A172 (cell line): ENCODE data around the gene IGLON5. TPM values are rescaled to one million over a fixed set of nuclear protein-coding genes. Genes with fewer than 3 reads are reported as not detected.

Experiments
- DNase-seq: peaks from one replicate; pipeline ENCODE4 v3.0.0-alpha.2; 2015; ENCODE audit warnings: low spot score
- total RNA-seq: library from RNA; depleted of rRNA; stranded (reverse); fragments of >200 nt; shearing (Covaris generic); gene quantifications from 2 replicates; pipeline ENCODE4 v1.2.3, GENCODE V29; 2014

Gene IGLON5
- total RNA-seq, 1 experiment from 2014 or later = not detected

GRCh38 chr19:51317968-51318367, 6.5 kb downstream of the IGLON5 start:
- no peak for DNase-seq

- no peak for DNase-seq
Measured at GRCh38 chr19:51318687-51319648, 7.5 kb downstream of the IGLON5 start.

- no peak for DNase-seq
Measured at GRCh38 chr19:51319649-51320279, 8.3 kb downstream of the IGLON5 start.

- no peak for DNase-seq
Measured at GRCh38 chr19:51320280-51320657, 8.8 kb downstream of the IGLON5 start.

DNA sequence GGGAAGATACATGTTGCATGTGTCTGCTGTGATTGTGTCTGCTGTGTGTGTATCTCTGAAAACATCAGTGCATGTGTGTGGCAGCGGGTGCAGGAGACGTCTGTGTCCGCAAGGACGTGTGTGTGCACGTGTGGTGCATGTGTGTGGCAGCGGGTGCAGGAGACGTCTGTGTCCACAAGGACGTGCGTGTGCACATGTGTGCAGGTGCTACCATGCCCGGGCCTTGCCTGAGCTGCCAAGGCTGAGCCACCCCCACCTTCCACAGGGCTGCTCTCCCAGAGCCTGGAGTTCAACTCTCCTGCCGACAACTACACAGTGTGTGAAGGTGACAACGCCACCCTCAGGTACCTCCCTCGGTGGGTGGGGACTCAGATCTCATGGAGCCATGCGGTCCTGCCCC, 10.4 kb downstream of the IGLON5 start:
- no peak for DNase-seq

DNA sequence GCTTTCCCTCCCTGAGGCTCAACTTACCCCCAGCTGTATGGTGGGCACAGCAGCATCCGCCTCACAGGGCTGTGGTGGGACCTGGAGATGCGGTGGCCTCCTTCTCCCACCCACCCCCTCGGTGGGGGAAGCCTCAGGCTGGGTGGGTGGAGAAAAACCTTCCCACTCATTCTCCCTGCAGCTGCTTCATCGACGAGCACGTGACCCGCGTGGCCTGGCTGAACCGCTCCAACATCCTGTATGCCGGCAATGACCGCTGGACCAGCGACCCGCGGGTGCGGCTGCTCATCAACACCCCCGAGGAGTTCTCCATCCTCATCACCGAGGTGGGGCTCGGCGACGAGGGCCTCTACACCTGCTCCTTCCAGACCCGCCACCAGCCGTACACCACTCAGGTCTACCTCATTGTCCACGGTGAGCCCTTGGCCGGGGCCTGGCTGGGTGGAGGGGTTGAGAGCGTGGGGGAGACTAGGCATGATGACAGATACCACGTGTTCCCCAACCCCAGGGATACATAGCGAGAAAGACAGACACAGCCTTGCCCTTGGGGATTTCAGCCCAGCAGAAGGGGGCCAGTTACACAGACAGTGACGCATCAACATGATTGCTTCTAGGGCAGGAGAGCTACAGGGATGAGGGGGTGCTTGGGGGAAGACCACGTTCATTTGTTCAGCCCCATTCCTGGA, 12.2 kb downstream of the IGLON5 start:
- no peak for DNase-seq

DNA sequence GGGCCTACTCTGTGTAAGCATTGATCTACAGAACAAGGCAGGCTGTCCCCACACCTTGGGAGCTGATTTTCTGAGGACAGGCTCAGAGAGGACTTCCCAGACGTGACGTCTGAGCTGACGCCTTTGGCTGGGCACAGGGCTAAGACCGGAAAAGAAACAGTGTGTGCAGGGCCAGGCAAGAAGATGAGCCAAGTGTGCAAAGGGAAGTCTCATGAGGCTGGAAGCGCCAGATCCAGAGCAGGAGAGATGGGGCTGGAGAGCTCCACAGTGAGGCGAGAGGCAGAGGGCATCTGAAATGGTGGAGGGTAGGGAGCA, 12.7 kb downstream of the IGLON5 start:
- DNase-seq = no peak

DNA sequence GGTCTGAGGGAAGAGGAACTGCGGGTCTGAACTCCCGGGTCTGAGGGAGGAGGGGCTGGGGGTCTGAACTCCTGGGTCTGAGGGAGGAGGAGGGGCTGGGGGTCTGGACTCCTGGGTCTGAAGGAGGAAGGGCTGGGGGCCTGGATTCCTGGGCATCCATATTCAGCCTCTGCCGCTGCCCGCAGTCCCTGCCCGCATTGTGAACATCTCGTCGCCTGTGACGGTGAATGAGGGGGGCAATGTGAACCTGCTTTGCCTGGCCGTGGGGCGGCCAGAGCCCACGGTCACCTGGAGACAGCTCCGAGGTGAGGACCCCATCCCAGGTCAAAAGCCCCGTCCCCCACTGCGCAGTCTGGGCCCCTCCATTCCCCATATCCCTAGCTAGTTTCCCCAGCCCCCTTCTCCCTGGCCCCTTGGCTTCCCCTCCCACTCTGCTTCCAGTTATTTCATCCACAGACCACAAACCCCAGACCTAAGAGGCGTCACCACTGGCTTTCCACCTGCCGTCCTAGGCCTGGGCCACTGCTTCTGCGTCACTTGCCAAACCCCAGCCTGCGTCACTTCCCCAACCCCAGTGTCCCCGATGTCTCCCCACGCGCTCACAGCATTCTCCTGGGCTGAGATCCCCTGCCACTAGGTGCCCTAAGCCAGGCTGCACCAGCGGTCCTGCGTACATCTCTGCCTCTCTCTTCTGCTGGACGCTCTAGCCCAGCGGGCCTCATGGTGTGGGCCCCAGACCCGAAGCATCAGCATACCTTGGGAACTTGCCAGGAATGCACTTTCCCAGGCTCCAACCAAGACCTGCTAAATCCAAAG, 13.9 kb downstream of the IGLON5 start:
- DNase-seq = no peak

DNA sequence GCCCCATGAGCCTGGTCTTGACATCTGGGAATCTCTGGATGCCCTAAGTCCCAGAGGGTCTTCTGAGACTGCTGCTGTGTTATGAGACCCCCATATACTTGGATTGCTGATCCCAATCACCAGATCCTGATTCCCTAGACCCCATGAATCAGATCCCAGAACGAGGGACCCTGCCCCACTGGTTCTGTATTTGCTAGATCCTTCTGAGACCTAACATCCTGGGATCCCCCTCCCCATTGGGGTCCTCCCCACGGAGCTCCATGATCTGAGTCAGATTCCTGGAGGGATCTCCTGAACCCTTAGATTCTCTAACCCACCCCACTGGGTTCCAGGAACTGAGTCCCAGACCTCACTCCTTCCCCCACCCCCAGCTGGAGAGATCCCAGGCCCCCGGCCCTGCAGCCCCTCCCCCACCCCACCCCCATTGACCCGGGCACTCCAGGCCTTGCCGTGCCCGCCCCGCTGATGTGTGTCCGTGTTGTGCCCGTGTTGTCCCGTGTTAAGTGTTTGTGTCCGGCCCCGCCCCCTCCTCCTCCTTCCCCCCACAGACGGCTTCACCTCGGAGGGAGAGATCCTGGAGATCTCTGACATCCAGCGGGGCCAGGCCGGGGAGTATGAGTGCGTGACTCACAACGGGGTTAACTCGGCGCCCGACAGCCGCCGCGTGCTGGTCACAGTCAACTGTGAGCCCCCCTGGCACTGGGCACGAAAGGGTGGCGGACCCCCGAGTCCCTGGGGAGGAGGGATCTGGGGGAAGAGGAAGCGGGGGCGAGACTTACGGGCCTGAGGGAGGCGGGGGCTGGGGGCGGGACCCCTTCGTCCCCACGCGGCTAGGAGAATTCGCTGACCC, 15.0 kb downstream of the IGLON5 start:
- no peak for DNase-seq

DNA sequence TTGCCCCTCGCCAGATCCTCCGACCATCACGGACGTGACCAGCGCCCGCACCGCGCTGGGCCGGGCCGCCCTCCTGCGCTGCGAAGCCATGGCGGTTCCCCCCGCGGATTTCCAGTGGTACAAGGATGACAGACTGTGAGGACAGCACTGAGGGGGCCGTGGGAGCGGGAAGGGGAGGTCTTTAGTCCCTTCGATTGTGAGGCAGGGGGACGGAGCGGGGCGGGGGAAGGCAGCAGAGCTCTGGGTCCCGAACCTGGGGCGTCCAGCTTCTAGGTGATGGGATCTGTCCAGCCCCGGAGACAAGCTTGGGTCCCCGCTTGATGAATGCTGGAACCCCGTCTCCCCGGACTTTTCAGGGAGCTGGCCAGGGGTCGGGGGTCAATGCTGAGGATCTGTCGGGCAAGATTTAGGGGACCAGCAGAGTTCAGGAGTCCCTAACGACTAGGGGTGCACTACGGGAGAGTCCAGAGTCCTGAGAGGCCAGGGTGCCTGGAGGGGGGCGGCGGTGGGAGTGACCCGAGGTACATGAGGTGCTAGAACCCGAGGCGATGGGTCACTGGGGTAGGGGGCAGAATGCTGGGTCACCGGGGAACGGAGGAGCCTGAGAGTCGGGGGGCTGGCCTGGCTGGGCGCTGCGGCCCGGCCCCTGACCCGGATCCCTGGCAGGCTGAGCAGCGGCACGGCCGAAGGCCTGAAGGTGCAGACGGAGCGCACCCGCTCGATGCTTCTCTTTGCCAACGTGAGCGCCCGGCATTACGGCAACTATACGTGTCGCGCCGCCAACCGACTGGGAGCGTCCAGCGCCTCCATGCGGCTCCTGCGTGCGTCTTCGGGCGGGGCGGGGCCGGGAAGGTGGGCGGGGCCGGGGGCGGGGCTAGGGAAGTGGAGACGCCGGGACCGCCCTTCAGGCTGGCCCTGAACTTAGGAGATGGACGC, 15.9 kb downstream of the IGLON5 start:
- no peak for DNase-seq

GRCh38 chr19:51329411-51329810, 18.0 kb downstream of the IGLON5 start:
- no peak for DNase-seq

- no peak for DNase-seq
Measured at GRCh38 chr19:51330366-51330765, 18.9 kb downstream of the IGLON5 start.

DNA sequence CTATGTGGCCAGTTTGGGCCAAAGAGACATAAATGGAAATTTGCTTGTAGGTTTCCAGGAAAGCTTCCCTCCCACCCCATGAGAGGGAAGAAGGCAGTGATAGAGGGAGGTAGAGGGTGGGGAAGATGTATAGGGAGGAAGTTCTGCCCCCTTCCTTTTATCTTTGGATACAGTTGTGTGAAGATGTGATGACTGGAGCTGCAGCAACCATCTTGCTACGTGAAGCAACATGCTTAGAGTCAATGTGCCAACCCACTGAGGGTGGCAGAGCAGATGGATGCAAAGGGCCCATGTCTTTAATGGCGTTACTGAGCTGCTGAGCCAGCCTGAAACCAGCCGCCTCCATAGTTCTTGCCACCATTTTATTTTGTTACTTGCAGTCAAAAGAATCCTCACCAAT, 19.7 kb downstream of the IGLON5 start:
- no peak for DNase-seq

GRCh38 chr19:51331716-51332115, 20.3 kb downstream of the IGLON5 start:
- no peak for DNase-seq

DNA sequence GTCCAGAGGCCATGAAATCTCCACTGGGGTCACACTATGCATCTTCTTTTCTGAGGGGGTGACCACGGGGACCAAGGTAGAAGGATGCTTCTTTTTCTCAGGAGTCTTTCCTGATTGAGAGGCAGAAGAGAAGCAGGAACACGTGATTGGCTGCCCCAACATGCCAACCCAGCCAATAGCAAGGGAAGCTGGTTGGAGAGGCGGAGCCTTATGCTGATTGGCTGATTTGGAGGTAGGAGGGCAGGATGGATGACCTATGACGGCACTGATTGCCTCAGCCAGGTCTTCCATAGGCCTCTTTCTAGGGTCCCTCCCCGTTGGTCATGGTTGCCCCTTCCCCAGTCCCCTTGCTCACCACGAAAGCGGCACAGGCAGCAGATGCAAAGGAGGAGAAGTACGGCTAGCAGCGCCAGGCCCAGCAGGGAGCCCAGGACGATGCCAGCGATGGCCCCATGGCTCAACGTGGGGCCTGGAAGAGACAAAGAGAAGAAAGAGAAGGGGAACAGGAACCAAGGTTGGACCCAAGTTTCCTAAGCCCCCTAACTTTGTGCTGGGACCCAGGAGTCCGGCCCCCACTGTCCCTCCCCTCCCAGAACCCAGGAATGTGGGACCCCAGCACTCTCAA, 22.5 kb downstream of the IGLON5 start:
- no peak for DNase-seq

DNA sequence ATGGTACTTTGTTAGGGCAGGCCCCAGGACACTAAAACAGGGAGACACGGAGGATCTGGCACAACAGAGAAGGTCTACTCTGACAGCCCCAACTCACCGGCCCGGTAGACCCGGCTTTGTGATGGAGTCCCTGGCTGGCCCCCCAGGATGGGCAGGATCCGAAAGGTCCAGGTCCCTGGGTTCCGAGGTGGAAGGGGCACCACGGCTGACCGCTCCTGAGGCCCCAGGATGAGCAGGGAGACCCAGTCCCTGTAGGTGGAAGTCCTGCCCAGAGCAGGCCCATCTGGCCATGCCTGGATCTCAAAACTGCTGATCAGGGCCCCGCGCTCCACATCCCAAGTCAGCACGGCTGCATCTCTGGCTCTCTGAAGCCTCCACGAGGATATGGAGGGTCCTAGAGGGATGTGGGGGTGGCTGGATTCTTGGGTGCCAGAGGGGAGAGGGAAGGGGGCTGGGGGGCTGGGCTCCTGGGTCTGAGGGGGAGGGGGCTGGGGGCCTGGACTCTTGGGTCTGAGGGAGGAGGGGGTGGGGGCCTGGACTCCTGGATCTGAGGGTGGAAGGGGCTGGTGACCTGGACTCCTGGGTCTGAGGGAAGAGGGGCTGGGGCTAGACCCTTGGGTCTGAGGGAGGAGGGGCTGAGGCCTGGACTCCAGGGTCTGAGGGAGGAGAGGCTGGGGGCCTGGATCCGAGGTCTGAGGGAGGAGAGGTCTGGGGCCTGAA, 25.9 kb downstream of the IGLON5 start:
- no peak for DNase-seq

DNA sequence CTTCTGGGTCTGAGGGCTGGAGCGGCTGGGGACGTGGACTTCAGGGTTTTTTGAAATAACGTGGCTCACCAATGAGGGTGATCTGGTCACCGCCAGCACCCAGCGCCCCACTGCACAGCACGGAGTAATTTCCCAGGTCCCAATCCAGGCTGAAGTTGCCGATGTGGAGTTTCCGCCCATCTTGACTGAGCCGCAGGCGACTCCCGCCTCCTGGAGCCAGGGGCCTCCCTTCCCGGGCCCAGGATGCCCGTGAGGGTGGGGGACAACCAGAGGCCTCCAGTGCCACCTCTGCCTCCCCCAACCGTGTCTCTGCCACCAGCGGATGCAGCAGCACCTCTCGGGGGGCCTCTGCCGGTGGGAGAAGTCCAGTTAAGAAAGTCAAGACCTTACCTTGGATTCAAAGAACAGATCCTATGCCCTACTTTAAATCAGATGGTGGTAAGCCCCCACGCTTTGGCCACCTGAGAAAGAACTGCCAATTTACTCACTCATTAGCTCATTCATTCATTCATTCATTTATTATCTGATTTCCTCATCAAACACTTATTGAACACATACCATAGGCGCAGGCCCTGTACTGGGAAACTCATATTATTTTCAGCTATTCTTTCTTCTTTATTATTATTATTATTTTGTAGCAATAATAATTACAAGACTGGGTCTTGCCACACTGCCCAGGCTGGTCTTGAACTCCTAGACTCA, 26.6 kb downstream of the IGLON5 start:
- DNase-seq = no peak
